Caco-2 (cell line): ENCODE data around the gene C19orf47. TPM values are rescaled to one million over a fixed set of nuclear protein-coding genes. Genes with fewer than 3 reads are reported as not detected.

Source experiments
- BruUV-seq: library from RNA; stranded (reverse); fragments of 400-500 nt; replicated peaks from 2 replicates; lab custom pipeline; 2021; lab: Mats Ljungman, UMichigan
- CTCF ChIA-PET: fragments of 300-600 bp; sonication (Branson Sonifier 250); formaldehyde crosslinking; loops from one replicate; lab custom pipeline; 2022; ENCODE audit warnings: antibody characterized with exemption; lab: Charles Lee
- POLR2A ChIA-PET: fragments of 300-600 bp; sonication (Branson Sonifier 250); formaldehyde crosslinking; loops from one replicate; lab custom pipeline; 2022; ENCODE audit warnings: antibody characterized with exemption; lab: Charles Lee
- DNase-seq, 2 experiments: peaks; one replicate each; pipeline versions ENCODE4 v3.0.0 to v3.0.0-alpha.2; 2020 to 2022
- H3K27me3 ChIP-seq: replicated peaks from 2 replicates; pipeline ENCODE4 v1.6.0; 2011; ENCODE audit warnings: low read length; ENCODE audit not compliant: control insufficient read depth, insufficient read depth
- H3K36me3 ChIP-seq: 2 replicates; pipeline ENCODE4 v1.5.1; 2011; ENCODE audit warnings: low read length; ENCODE audit not compliant: control insufficient read depth, insufficient read depth
- H3K4me1 ChIP-seq: fragments of 250-450 bp; sonication (Bioruptor Pico); 2 replicates; pipeline ENCODE4 v1.5.1; 2020; ENCODE audit warnings: mild to moderate bottlenecking
- H3K4me3 ChIP-seq: 2 replicates; pipeline ENCODE4 v1.5.1; 2011; ENCODE audit warnings: low read depth, mild to moderate bottlenecking, control low read depth, low read length
- H3K9me3 ChIP-seq: fragments of 250-450 bp; sonication (Bioruptor Pico); 2 replicates; pipeline ENCODE4 v1.5.1; 2020; ENCODE audit warnings: mild to moderate bottlenecking, moderate library complexity
- H3K27ac Mint-ChIP-seq: one replicate; pipeline ENCODE4 v1.8.0; 2022; ENCODE audit warnings: mixed read lengths; ENCODE audit not compliant: unreplicated experiment
- H3K27me3 Mint-ChIP-seq: one replicate; pipeline ENCODE4 v1.8.0; 2022; ENCODE audit warnings: mixed read lengths; ENCODE audit not compliant: insufficient read depth, unreplicated experiment
- H3K36me3 Mint-ChIP-seq: one replicate; pipeline ENCODE4 v1.8.0; 2022; ENCODE audit warnings: mild to moderate bottlenecking, mixed read lengths; ENCODE audit not compliant: insufficient read depth, unreplicated experiment
- H3K4me1 Mint-ChIP-seq: one replicate; pipeline ENCODE4 v1.8.0; 2022; ENCODE audit warnings: low read depth, mixed read lengths; ENCODE audit not compliant: unreplicated experiment
- H3K4me3 Mint-ChIP-seq: one replicate; pipeline ENCODE4 v1.8.0; 2022; ENCODE audit warnings: mild to moderate bottlenecking, moderate library complexity, mixed read lengths; ENCODE audit not compliant: unreplicated experiment
- H3K9me3 Mint-ChIP-seq: one replicate; pipeline ENCODE4 v1.8.0; 2022; ENCODE audit warnings: mixed read lengths; ENCODE audit not compliant: unreplicated experiment
- intact Hi-C: fragments of 100-400 bp; cut with micrococcal nuclease; formaldehyde crosslinking; loops from one replicate; pipeline ENCODE4 v1.10.0; 2022; ENCODE audit not compliant: unreplicated experiment
- total RNA-seq: library from RNA; stranded (reverse); gene quantifications from 2 replicates; pipeline ENCODE4 v1.2.3, GENCODE V29; 2022
- TF ChIP-seq, protein P1 (sequence below), 2 experiments: fragments of 200-600 bp in 1 of 2; IDR thresholded peaks; 1 replicate in 1 of 2; 2 replicates in 1 of 2; pipeline versions ENCODE4 v1.5.1 to v1.8.0; 2011 to 2022; ENCODE audit warnings: antibody characterized with exemption in 1 of 2, control low read depth in 1 of 2, inconsistent platforms in 1 of 2, low read depth in 1 of 2, low read length in 1 of 2, mild to moderate bottlenecking in 1 of 2, moderate library complexity in 1 of 2; ENCODE audit not compliant: insufficient read depth in 1 of 2, severe bottlenecking in 1 of 2, unreplicated experiment in 1 of 2

C19orf47 gene
- total RNA-seq, 1 experiment from 2014 or later: 28.3 TPM

- no peak overlapping the region for H3K27ac Mint-ChIP-seq
- H3K4me1 Mint-ChIP-seq: no peaks in the 10 kb centered on the region
- no peak for DNase-seq
- POLR2A ChIA-PET: no interaction called here
- Histone ChIP-seq H3K9me3 (no peaks in the 10 kb centered on the region), H3K36me3 (no peaks in the 10 kb centered on the region), H3K4me3 (no peak overlapping the region), H3K27me3 (no peaks in the 10 kb centered on the region), H3K4me1 (no peaks in the 10 kb centered on the region)
- CTCF ChIA-PET: no interaction called here
- no peaks in the 10 kb centered on the region for H3K27me3 Mint-ChIP-seq
- peaks cover 12% of the 10 kb centered on the region for H3K36me3 Mint-ChIP-seq
- BruUV-seq: no TSS peak
- TF ChIP-seq, protein P1, sequence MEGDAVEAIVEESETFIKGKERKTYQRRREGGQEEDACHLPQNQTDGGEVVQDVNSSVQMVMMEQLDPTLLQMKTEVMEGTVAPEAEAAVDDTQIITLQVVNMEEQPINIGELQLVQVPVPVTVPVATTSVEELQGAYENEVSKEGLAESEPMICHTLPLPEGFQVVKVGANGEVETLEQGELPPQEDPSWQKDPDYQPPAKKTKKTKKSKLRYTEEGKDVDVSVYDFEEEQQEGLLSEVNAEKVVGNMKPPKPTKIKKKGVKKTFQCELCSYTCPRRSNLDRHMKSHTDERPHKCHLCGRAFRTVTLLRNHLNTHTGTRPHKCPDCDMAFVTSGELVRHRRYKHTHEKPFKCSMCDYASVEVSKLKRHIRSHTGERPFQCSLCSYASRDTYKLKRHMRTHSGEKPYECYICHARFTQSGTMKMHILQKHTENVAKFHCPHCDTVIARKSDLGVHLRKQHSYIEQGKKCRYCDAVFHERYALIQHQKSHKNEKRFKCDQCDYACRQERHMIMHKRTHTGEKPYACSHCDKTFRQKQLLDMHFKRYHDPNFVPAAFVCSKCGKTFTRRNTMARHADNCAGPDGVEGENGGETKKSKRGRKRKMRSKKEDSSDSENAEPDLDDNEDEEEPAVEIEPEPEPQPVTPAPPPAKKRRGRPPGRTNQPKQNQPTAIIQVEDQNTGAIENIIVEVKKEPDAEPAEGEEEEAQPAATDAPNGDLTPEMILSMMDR (IDR thresholded peaks at IDR 0.05; ENCODE audit: insufficient read depth in 1 of 2, low read depth in 1 of 2, low read length in 1 of 2, severe bottlenecking in 1 of 2, unreplicated experiment in 1 of 2): no peak
- no peak overlapping the region for H3K4me3 Mint-ChIP-seq
- intact Hi-C loops: no loop called here
- H3K9me3 Mint-ChIP-seq: no peaks in the 10 kb centered on the region
Measured at GRCh38 chr19:40358773-40359172, 10.6 kb upstream of the C19orf47 start.

DNA sequence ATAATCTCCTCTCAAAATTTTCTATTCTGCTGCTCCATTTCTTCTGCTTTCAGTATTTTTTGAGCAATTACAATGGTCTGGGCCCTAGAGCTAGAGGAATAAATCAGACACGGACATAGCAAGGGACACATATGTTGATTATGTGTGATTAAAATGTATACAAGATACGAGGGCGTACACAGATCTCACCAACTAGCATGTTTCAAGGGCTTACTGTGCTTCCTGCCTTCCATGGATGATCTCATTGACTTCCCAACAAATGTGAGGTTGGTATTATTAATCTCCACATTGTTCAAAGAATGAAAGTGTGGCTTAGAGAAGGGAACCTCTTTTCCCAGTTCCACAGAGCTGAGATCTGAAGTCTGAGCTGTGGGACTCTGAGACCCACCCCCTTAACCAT, 9.4 kb upstream of the C19orf47 start:
- no peaks in the 10 kb centered on the region for H3K36me3 ChIP-seq
- H3K4me3 Mint-ChIP-seq: no peak overlapping the region
- DNase-seq: no peak
- H3K36me3 Mint-ChIP-seq: peaks cover 12% of the 10 kb centered on the region
- no peak overlapping the region for H3K4me3 ChIP-seq
- CTCF ChIA-PET: no interaction called here
- no peaks in the 10 kb centered on the region for H3K4me1 ChIP-seq
- H3K27me3 ChIP-seq: no peaks in the 10 kb centered on the region
- H3K4me1 Mint-ChIP-seq: no peaks in the 10 kb centered on the region
- no peaks in the 10 kb centered on the region for H3K9me3 Mint-ChIP-seq
- TF ChIP-seq, protein P1 (IDR thresholded peaks at IDR 0.05; ENCODE audit: insufficient read depth in 1 of 2, low read depth in 1 of 2, low read length in 1 of 2, severe bottlenecking in 1 of 2, unreplicated experiment in 1 of 2): no peak
- POLR2A ChIA-PET: no interaction called here
- H3K9me3 ChIP-seq: no peaks in the 10 kb centered on the region
- H3K27ac Mint-ChIP-seq: no peak overlapping the region
- H3K27me3 Mint-ChIP-seq: no peaks in the 10 kb centered on the region
- BruUV-seq: no TSS peak
- intact Hi-C loops: no loop called here

DNA sequence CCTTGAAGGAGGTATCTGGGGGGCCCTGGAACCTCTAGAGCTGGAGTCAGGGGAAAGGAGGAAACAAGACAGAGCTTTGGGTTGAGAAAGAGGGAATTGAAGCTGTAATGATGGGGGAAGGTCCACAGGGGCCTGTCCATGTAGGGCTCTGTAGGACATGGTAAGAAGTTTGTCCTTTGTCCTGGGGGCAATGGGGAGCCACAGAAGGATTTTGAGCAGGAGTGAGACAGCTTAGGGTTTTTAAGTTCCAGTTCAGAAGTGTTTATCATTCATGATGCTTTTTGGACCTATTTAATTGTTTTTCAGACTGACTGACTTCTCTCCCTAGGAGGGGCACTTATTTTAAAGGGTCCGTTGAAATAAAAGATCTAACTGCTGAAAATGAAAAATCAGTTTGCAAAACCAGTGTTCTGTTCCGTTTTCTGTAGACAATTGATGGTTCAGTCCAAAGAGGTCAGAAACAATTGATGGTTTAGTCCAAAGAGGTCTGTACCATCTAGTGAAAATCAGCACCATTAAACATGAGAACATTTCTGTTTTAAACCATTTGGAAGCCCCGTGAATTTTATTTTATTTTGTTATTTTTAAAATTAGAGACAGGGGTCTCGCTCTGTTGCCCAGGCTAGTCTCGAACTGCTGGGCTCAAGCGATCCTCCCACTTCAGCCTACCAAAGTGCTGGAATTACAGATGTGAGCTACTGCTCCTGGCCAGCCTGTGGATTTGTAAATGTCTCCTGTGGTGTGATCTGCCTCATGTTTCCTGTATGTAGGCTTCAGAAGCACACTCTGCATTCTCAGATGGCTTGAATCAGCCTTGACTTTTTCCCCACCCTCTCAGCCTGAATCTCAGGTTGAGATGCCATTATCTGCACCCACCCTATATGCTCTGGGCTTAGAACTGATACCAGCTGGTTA, 8.7 kb upstream of the C19orf47 start:
- no peak for DNase-seq
- H3K36me3 Mint-ChIP-seq: peaks cover 12% of the 10 kb centered on the region
- Histone ChIP-seq H3K36me3 (no peaks in the 10 kb centered on the region), H3K4me1 (no peaks in the 10 kb centered on the region), H3K27me3 (no peaks in the 10 kb centered on the region), H3K4me3 (no peak overlapping the region), H3K9me3 (no peaks in the 10 kb centered on the region)
- no peaks in the 10 kb centered on the region for H3K9me3 Mint-ChIP-seq
- intact Hi-C loops: no loop called here
- TF ChIP-seq, protein P1 (IDR thresholded peaks at IDR 0.05; ENCODE audit: insufficient read depth in 1 of 2, low read depth in 1 of 2, low read length in 1 of 2, severe bottlenecking in 1 of 2, unreplicated experiment in 1 of 2): no peak
- CTCF ChIA-PET: no interaction called here
- H3K4me3 Mint-ChIP-seq: no peak overlapping the region
- no peak overlapping the region for H3K27ac Mint-ChIP-seq
- no peaks in the 10 kb centered on the region for H3K4me1 Mint-ChIP-seq
- no peaks in the 10 kb centered on the region for H3K27me3 Mint-ChIP-seq
- POLR2A ChIA-PET: no interaction called here
- BruUV-seq: no TSS peak
